H7 (cell line): Measurements from ENCODE around the gene OR11G2. TPM values are rescaled to one million over a fixed set of nuclear protein-coding genes. Genes with fewer than 3 reads are reported as not detected.
"Not testable (repeated sequence)": the region's sequence is repeated elsewhere in the genome, so short reads cannot be mapped to it uniquely, and the experiment has no call there.

Source experiments
- DNase-seq: peaks from one replicate; pipeline ENCODE4 v3.0.0; 2012
- H3K27me3 ChIP-seq: 2 replicates; pipeline ENCODE4 v1.6.0; 2011; ENCODE audit warnings: mild to moderate bottlenecking, low read length; ENCODE audit not compliant: control insufficient read depth, insufficient read depth
- H3K36me3 ChIP-seq: replicated peaks from 2 replicates; pipeline ENCODE4 v1.5.1; 2011; ENCODE audit warnings: low read length; ENCODE audit not compliant: control insufficient read depth, insufficient read depth
- H3K4me3 ChIP-seq: 2 replicates; pipeline ENCODE4 v1.5.1; 2011; ENCODE audit warnings: low read depth, mild to moderate bottlenecking, control low read depth, low read length, moderate library complexity; ENCODE audit not compliant: insufficient read depth
- total RNA-seq: library from RNA; depleted of rRNA; stranded (reverse); fragments of >200 nt; shearing (Covaris generic); gene quantifications from 2 replicates; pipeline ENCODE4 v1.2.3, GENCODE V29; 2014; rRNA removed

OR11G2 gene, protein sequence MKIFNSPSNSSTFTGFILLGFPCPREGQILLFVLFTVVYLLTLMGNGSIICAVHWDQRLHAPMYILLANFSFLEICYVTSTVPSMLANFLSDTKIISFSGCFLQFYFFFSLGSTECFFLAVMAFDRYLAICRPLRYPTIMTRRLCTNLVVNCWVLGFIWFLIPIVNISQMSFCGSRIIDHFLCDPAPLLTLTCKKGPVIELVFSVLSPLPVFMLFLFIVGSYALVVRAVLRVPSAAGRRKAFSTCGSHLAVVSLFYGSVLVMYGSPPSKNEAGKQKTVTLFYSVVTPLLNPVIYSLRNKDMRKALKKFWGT
- total RNA-seq = not detected in 2 replicates

GRCh38 chr14:20190596-20190995 lies at the start of gene OR11G2:
OR11G2 (plus strand) TSS chr14:20190896; CDS start chr14:20197438, 6,542 bp downstream.
- Histone ChIP-seq H3K36me3 (no peaks in the 10 kb centered on the region), H3K27me3 (no peaks in the 10 kb centered on the region), H3K4me3 (no peak within 1 kb of the TSS)
- DNase-seq = no peak

DNA sequence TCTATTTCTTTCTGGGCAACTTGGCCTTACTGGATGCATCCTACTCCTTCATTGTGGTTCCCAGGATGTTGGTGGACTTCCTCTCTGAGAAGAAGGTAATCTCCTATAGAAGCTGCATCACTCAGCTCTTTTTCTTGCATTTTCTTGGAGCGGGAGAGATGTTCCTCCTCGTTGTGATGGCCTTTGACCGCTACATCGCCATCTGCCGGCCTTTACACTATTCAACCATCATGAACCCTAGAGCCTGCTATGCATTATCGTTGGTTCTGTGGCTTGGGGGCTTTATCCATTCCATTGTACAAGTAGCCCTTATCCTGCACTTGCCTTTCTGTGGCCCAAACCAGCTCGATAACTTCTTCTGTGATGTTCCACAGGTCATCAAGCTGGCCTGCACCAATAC lies 46.8 kb upstream of the OR11G2 start:
- no peak for DNase-seq
- Histone ChIP-seq H3K27me3 (no peaks in the 10 kb centered on the region), H3K4me3 (no peak overlapping the region), H3K36me3 (no peaks in the 10 kb centered on the region)

DNA sequence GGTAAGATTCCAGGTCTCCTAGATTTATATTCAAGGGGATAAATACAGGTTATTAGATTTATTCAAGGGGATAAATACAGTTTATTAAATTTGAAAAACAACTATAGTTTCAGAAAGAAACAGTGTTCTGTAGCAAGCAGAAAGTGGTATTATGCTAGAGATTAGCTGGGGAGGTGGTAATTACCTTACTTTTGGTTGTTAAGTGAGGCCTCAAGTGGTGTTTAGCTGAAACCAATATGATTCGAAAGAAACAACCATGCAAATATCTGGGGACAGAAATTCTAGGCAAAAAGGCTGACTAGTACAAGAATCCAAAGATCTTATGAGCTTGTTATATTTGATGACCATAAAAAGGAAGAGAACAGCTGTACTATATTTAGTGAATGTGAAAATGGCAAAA lies 45.9 kb upstream of the OR11G2 start:
- no peak for DNase-seq
- Histone ChIP-seq H3K27me3 (no peaks in the 10 kb centered on the region), H3K36me3 (no peaks in the 10 kb centered on the region), H3K4me3 (no peak overlapping the region)

DNA sequence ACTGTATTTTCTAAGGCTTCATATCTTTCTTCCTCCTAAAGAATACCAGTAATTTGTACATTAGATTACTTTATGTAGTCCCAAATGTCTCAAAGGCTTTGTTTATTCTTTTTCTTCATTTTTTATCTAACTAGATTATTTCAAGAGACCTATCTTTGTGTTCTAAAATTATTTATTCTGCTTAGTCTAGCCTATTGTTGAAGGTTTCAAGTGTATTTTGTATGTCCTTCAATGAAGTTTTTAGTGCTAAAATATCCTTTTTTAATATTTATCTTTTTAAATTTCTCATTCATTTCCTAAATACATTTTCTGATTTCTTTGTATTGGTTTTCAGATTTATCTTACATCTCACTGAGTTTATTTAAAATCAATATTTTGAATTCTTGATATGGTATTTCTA lies 26.2 kb upstream of the OR11G2 start:
- Histone ChIP-seq H3K4me3 (no peak overlapping the region), H3K36me3 (no peaks in the 10 kb centered on the region), H3K27me3 (no peaks in the 10 kb centered on the region)
- no peak for DNase-seq

DNA sequence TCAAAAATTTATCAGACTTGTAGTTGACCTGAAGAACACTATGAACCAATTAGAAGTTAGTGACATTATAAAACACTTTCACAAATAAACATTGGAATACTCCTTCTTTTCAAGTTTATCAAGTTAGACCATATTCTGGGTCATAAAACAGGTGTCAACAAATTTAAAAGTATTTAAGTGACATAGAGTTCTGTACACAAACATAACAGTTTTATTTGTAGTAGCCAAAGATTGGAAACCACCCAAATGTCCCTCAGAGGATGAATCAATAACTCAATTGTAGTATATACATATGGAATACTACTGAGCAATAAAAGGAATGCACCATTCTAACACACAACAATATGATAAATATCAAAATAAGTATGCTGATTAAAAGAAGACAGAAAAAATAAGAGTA lies 23.6 kb upstream of the OR11G2 start:
- DNase-seq = no peak
- H3K36me3 ChIP-seq = no peaks in the 10 kb centered on the region
- no peaks in the 10 kb centered on the region for H3K27me3 ChIP-seq
- H3K4me3 ChIP-seq = no peak overlapping the region

GRCh38 chr14:20169852-20170251 lies 20.8 kb upstream of the OR11G2 start:
- not testable (repeated sequence) for H3K27me3 ChIP-seq, H3K36me3 ChIP-seq

DNA sequence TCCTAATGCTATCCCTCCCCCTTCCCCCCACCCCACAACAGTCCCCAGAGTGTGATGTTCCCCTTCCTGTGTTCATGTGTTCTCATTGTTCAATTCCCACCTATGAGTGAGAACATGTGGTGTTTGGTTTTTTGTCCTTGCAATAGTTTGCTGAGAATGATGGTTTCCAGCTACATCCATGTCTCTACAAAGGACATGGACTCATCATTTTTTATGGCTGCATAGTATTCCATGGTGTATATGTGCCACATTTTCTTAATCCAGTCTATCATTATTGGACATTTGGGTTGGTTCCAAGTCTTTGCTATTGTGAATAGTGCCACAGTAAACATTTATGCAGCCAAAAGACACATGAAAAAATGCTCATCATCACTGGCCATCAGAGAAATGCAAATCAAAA lies 16.5 kb upstream of the OR11G2 start:
- not testable (repeated sequence) for H3K27me3 ChIP-seq, DNase-seq, H3K4me3 ChIP-seq, H3K36me3 ChIP-seq

More at GRCh38 chr14:20169852-20170251, 20.8 kb upstream of the OR11G2 start:
- not testable (repeated sequence) for DNase-seq, H3K4me3 ChIP-seq

DNA sequence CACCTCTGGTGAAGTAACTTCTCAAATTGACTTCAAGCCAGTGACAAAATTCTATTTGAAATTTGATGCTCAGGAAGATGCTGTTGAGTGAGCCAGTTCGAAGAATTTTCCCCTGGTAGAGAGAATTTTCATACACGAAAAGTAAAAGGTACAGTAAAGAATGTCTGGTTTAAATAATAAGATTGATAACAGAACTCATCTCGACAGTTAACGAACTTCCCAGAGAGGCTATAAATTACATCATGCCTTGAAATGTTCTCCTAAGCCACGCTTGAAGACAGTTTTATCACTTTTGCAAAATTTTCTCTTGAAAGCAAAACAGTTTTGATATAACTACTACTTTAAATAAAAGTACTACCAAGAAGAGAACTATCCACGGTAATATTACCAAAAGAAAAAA lies 14.4 kb upstream of the OR11G2 start:
- no peak overlapping the region for H3K4me3 ChIP-seq
- no peaks in the 10 kb centered on the region for H3K36me3 ChIP-seq
- no peak for DNase-seq
- H3K27me3 ChIP-seq = no peaks in the 10 kb centered on the region

- Histone ChIP-seq H3K27me3 (no peaks in the 10 kb centered on the region), H3K36me3 (no peaks in the 10 kb centered on the region), H3K4me3 (no peak overlapping the region)
- no peak for DNase-seq
Measured at GRCh38 chr14:20177433-20177974, 13.2 kb upstream of the OR11G2 start.

- H3K27me3 ChIP-seq = no peaks in the 10 kb centered on the region
- DNase-seq = no peak
- H3K36me3 ChIP-seq = no peaks in the 10 kb centered on the region
- no peak overlapping the region for H3K4me3 ChIP-seq
Measured at GRCh38 chr14:20179218-20179617, 11.5 kb upstream of the OR11G2 start.

DNA sequence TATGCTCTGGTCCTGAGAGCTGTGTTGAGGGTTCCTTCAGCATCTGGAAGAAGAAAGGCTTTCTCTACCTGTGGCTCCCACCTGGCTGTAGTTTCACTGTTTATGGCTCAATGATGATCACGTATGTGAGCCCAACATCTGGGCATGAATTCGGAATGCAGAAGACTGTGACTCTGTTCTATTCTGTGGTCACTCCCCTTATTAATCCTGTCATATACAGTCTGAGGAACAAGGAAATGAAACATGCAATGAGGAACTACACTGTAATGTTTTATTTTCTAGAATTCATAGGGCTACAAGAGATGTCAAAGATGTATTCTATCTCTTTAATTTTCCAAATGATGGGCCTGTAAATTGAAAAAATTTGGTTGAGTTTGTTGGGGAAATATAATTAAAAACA lies 10.8 kb upstream of the OR11G2 start:
- H3K36me3 ChIP-seq = no peaks in the 10 kb centered on the region
- no peak overlapping the region for H3K4me3 ChIP-seq
- DNase-seq = no peak
- no peaks in the 10 kb centered on the region for H3K27me3 ChIP-seq

DNA sequence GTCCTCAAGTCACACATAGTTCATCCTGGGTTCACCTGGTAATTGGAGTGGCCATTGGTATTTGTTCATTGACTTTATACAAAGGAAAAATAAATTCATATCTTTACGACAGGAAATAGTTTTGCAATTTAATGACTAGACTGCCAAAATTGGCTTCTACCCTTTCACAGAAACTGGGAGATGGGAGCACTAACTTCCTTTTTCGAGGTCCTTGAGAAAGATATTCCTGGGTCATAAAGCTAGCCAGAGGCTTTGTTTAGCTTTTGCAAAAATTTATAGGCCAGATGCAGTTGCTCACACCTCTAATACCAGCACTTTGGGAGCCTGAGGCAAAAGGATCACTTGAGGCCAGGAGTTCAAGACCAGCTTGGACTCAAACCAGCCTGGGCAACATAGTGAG lies 10.2 kb upstream of the OR11G2 start:
- Histone ChIP-seq H3K4me3 (no peak overlapping the region), H3K36me3 (no peaks in the 10 kb centered on the region), H3K27me3 (no peaks in the 10 kb centered on the region)
- DNase-seq = no peak

- Histone ChIP-seq H3K36me3 (no peaks in the 10 kb centered on the region), H3K4me3 (no peak overlapping the region), H3K27me3 (no peaks in the 10 kb centered on the region)
- no peak for DNase-seq
Measured at GRCh38 chr14:20184181-20184580, 6.5 kb upstream of the OR11G2 start.

DNA sequence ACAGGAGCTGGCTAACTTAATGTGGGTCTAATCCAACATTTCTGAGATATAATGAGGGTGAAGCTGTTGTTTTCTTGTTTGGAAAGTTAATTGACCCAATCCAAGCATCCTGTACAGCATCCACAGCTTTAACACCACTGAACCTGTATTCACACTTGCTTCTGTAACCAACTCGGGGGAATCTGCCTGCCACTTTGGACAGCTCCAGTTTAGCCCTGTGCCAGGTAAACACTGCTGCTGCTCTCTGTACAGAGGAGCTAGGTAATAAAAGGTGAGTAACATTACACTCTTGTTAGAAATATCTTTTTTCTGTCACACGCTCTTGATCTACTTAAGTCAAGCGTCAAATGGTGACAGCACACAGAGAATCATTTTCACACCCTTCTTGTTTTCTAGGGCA lies 700 bp downstream of the OR11G2 start:
- Histone ChIP-seq H3K4me3 (no peak overlapping the region), H3K36me3 (no peaks in the 10 kb centered on the region), H3K27me3 (no peaks in the 10 kb centered on the region)
- no peak for DNase-seq

GRCh38 chr14:20194101-20194500 lies 3.4 kb downstream of the OR11G2 start:
- H3K4me3 ChIP-seq = no peak overlapping the region
- no peak for DNase-seq
- H3K27me3 ChIP-seq = no peaks in the 10 kb centered on the region

More at GRCh38 chr14:20194101-20194500, 3.4 kb downstream of the OR11G2 start:
- H3K36me3 ChIP-seq = no peaks in the 10 kb centered on the region
